ENCODE results near the gene HID1. TPM values are rescaled to one million over a fixed set of nuclear protein-coding genes. Genes with fewer than 3 reads are reported as not detected.

HID1 gene
- total RNA-seq, 1 experiment from 2014 or later: 12.7 TPM

- Histone ChIP-seq H3K9ac (ENCODE audit: extremely low read depth, insufficient read length, low read length) (no peak overlapping the region), H2AK5ac (ENCODE audit: insufficient read length, low read length) (no peak overlapping the region), H3K27ac (ENCODE audit: insufficient read length, low read depth, low read length) (no peak overlapping the region), H2BK120ac (ENCODE audit: low read depth, low read length, poor library complexity, severe bottlenecking) (no peak overlapping the region), H2AFZ (ENCODE audit: low read length) (no peak overlapping the region), H2BK5ac (ENCODE audit: insufficient read length, low read length) (no peak overlapping the region), H3K4ac (ENCODE audit: low read depth, low read length) (no peak overlapping the region), H3K18ac (ENCODE audit: insufficient read length, low read depth, low read length) (no peak overlapping the region), H4K8ac (replicated peaks; ENCODE audit: insufficient read length, low read depth, low read length) (no peak overlapping the region), H3K14ac (ENCODE audit: insufficient read depth, low read length) (no peak overlapping the region), H3K23me2 (ENCODE audit: insufficient read length, low read depth, low read length, poor library complexity, severe bottlenecking) (peaks cover 14% of the 10 kb centered on the region), H4K91ac (ENCODE audit: insufficient read length, low read depth, low read length) (no peak overlapping the region), H3K79me2 (ENCODE audit: insufficient read depth, low read length) (no peaks in the 10 kb centered on the region), H3K23ac (ENCODE audit: insufficient read length, low read depth, low read length) (no peak overlapping the region), H3K27me3 (ENCODE audit: insufficient read depth, low read length) (peaks cover 32% of the 10 kb centered on the region), H2BK12ac (ENCODE audit: insufficient read length, low read depth, low read length) (no peak overlapping the region), H3K4me1 (ENCODE audit: insufficient read depth, low read length) (no peaks in the 10 kb centered on the region; the same call in 1 of the 2 replicates), H3K79me1 (ENCODE audit: insufficient read depth, low read depth, low read length, poor library complexity, severe bottlenecking) (no peaks in the 10 kb centered on the region), H4K5ac (ENCODE audit: insufficient read length, low read depth, low read length) (no peak overlapping the region), H2BK15ac (ENCODE audit: low read depth, low read length) (no peak overlapping the region), H3T11ph (ENCODE audit: low read length) (no peak overlapping the region), H4K20me1 (ENCODE audit: control insufficient read depth, insufficient read depth, insufficient read length) (no peaks in the 10 kb centered on the region), H2BK20ac (ENCODE audit: low read depth, low read length, poor library complexity, severe bottlenecking) (no peak overlapping the region), H3K4me2 (ENCODE audit: insufficient read depth, insufficient read length, low read length) (peak overlapping the region; percentile 56), H3K56ac (ENCODE audit: insufficient read length, low read depth, low read length) (no peak overlapping the region), H3K9me3 (ENCODE audit: control insufficient read depth, low read depth, low read length) (no peaks in the 10 kb centered on the region)
- Mint-ChIP-seq H3K4me3 (peak overlapping the region; percentile 42 to 75; a peak in 3 of 5 replicates), H3K36me3 (ENCODE audit: insufficient read depth in 1 of 3, low read depth in 3 of 3) (no peaks in the 10 kb centered on the region), H3K9me3 (no peaks in the 10 kb centered on the region; a peak in 2 of 5 replicates), H3K27me3 (ENCODE audit: low read depth) (peaks cover 94% of the 10 kb centered on the region), H3K27ac (no peak overlapping the region), H3K4me1 (peaks cover 5 to 15% of the 10 kb centered on the region in 2 experiments)
- WGBS (ENCODE audit: extremely low coverage, insufficient read length, low lambda C conversion rate): no CpG with 5 or more reads among the region's 3 CpGs
- no peak for DNase-seq
- TF ChIP-seq CTCF (conservative IDR thresholded peaks at IDR 0.05): no peak
These were observed 37.5 kb downstream of the HID1 start for GRCh38 chr17:74935048-74935447.

Data from H9 (cell line).